NCI-H2171 treated with DMSO at 0.1 percent for 48 hours (cell line): ENCODE measurements around the gene PPP4R1.
A peak's percentile ranks its signal among the peaks of the same experiment; 100 is the strongest.
"Not testable (repeated sequence)": the region's sequence is repeated elsewhere in the genome, so short reads cannot be mapped to it uniquely, and the experiment has no call there.

ENCODE experiments used
- DNase-seq: peaks from one replicate; lab custom pipeline; 2025; lab: John Stamatoyannopoulos, UW

PPP4R1 gene

DNA sequence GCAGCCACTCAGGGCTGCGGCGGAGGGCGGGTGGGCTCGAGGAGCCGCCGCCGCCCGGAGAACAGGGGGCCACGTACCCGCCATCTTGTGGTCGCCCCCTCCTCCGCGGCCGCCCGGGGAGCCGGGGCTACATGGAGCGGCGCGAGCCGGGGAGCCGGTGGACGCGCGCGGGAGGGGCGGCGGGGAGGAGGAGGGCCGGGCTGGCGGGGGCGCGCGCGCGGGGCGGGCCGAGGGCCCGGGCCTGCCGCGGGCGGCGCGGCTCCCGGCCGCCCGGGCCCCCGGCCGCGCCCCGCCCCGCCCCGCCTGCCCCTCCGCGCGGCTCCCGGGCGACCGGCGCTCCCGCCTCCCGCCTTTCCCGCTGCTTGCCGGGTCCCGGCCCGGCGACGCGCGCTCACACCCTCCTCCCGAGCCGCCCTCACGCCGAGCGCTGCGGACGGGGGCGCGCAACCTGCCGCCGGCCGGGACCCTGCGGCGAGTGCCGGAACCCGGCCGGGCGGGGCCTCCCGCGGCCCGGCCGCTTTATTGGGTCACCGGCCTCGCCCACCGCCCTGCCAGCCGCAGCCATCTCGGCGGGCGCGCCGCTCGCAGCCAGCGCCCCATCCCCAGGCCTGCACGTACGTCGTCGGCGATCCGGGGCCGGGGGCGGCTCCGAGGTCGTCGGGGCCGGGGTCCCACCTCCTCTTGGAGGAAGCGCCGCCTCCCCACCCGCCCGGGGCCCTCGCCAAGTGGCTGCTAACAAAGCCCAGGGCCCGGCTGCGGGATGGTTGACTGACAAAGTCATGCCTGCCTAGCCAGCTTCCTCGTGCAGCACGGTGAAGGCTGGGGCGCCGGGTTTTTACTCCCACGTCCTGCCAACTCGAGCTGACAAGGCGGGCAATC, at the start of gene PPP4R1:
Gene PPP4R1, minus strand, starts transcription at position 159 of the 879 bp plus-strand sequence. Its CDS starts 75 bp downstream, at position 84.
- DNase-seq, result peak; percentile 69

DNA sequence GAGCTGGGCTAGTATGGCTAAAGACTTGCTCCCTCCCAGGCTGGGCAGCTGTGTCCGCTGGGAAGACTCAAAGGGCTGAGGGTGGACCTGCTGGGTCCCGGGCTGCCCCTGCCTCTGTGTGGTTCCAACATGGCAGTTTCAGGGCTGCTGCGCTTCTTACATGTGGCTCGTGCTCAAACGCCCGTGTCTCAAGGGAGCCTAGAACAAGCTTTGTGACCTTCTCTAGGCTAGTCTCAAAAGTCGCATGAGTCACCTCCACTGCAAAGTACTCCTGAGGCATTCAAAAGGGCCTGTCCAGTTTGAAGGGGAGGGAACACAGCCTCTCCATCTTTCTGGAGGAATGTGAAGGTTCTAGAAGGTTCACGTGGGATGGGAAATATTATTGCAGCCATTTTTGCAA, 49.0 kb upstream of the PPP4R1 start:
- DNase-seq, result no peak

DNA sequence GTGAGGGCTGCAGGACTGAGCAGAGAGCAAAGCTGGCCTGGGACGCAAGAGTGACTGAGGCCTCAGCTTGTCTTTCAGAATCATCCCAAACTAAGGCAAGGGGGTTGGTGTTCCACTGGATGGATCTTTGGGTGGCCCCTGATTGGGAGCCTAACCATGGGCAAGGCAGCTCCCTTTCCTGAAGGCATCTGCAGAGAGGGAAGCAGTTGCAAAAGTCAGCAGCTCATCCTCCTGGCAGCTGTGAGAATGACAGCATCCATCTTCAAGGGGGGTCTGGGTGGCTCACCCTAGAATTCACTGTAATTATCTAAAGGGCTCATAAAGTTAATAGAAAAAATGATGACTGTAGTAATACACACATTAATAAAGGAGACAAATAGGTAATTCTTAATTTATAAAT, 47.2 kb upstream of the PPP4R1 start:
- DNase-seq, result no peak

DNA sequence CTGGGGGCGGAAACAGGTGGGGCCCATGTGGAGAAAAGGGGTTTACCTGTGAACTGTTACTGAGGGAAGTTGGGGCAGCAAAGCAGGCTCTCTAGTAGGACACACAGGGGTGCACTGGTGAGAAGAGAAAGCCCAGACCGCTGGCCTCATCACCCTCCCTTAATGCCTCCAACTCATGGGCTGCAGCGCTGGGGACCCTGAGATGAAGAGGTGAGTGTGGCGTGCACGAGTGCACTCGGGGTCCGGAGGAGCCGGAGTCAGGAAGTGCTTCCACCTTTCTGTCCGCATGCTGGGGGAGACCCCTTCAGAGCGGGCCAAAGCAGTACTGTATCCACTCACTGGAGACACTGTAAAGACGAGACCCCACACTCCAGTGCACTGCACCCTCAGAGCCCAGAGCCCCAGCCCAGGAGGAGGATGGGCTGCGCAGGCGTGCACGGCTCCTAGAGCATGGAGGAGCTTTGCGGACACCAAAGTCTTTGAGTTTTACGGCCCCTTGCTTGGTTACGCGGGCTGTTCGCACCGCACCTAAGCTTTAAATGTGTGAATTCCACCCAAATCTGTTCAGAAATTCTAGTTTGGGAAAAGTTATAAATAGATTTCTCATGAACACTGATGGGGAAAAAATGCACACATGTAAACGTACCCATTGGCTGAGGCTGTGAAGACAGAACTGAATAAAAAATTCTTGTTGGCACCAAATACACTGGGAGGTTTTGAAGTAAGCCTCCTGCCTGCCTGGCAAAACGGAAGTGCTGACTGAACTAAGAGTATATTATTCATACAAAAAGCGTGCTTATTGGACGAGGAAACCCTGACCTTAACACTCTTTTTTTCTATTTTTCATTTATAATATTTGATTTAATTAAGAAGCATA, 45.4 kb upstream of the PPP4R1 start:
- DNase-seq, result no peak

DNA sequence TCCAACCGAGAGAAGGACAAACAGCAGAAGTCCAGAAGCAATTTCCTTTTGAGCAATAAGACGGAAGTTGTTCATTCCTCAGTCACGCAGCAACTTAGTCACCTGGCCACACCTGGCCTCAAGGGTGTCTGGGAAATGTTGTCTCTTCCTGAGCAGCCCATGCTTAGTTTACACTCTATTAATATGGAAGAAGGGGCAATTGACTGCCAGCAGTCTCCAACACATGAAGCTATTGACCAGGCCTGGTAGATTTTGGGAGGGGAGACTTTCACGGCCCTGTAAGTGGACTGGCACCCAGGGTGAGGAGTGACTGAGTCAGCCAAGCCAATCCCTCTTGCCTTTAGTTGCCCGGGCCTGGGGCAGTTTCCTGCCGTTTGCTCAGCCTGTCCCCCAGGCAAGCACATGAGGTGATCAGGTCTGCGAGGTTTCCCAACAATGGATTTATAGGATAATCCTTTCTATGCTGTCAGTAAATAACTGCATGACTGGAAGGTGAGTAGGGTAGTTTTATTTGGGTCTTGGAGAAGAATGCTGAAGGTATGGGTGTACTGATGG, 43.8 kb upstream of the PPP4R1 start:
- no peak for DNase-seq

DNA sequence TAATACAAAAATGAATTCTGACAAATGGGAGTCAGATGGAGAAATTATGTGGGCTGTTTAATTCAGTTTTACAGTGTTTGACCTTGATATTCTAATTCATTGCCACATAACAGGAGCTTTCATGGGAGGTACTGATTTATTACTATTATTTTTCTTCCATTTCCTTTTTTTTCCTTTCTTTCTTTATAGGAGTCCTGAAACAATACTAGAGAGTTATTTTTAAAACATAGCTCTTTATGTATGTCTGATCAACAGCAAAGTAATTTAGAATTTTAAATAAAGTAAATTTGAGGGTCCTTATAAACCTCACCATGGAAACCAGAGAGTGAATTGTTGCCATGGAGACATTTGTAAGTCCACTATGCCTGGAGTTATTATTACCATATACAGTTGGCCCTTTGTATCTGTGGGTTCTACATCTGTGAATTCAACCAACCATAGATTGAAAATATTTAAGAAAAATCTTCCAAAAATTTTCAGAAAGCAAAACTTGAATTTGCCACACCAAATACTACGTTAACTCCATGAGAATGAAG, 40.9 kb upstream of the PPP4R1 start:
- no peak for DNase-seq

GRCh38 chr18:9653390-9653789, 39.0 kb upstream of the PPP4R1 start:
- no peak for DNase-seq

DNA sequence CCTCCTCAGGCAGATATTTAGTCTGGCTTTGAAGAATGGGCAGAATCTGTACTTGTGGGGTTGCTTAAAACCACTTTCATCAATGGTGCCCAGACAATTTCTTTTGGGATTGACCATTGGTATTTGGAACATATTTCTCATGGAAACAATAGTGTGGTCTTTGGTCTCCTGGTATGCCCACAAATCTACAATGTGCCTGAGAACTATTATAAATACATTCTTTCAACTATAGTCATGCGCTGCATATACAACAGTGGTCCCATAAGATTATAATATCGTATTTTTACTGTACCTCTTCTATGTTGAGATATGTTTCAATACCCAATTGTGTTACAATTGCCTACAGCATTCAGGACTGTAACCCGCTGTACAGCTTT, 34.8 kb upstream of the PPP4R1 start:
- no peak for DNase-seq

GRCh38 chr18:9648431-9649163, 34.2 kb upstream of the PPP4R1 start:
- no peak for DNase-seq

DNA sequence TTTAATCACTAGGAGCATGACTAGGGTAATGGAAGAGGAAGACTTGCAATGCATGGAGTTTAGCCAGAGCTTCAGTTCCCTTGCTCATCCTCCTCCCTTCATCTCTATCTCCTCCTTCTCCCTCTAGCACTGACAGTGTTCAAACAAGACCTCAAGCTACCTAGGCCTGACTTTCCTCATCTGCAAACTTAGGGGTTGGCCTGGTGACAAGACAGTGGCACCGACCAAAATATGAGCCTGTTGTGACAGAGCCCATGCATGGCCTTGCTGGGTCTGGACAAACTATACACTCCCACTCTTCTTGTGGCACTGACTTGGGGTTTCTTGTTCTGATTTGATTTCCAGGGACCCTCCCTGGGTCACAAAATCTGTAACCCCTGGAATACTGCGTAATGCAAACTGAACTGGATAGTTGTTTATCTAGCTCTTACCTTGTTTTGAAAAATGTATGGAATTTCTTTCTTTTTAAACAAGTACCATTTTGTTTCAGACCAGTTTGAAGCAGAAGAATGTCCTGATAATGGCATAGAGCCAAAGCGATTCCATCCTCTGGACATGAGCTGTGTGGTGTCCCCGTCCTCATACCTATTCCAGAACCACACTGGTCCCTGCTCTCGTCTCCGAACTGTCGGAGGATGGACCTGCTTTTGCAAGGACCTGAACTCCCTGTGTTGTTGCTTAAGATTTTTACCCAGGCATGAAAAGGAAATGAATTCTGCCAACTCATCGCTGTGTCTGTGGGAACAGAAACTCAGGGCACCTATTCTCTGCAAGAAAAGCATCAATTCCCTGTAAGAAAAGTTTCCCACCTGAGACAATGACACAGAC, 33.4 kb upstream of the PPP4R1 start:
- no peak for DNase-seq

- DNase-seq, result peak; percentile 21
These were observed 29.2 kb upstream of the PPP4R1 start for GRCh38 chr18:9643549-9643948.

- no peak for DNase-seq
These were observed 28.6 kb upstream of the PPP4R1 start for GRCh38 chr18:9642799-9643462.

DNA sequence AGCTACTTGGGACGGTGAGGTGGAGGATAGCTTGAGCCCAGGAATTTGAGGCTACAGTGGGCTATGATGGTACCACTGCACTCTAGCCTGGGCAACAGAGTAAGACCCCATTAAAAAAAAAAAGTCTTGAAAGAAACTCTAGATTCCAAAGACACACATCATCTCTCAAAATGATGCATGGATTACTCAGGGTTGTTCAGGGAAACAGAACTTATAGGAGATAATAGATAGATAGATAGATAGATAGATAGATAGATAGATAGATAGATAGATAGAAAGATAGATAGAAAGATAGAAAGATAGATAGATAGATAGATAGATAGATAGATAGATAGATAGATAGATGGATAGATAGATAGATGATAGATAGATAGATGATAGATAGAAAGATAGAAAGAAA, 26.7 kb upstream of the PPP4R1 start:
- DNase-seq, result not testable (repeated sequence)

GRCh38 chr18:9638886-9639285, 24.5 kb upstream of the PPP4R1 start:
- DNase-seq, result peak; percentile 94

DNA sequence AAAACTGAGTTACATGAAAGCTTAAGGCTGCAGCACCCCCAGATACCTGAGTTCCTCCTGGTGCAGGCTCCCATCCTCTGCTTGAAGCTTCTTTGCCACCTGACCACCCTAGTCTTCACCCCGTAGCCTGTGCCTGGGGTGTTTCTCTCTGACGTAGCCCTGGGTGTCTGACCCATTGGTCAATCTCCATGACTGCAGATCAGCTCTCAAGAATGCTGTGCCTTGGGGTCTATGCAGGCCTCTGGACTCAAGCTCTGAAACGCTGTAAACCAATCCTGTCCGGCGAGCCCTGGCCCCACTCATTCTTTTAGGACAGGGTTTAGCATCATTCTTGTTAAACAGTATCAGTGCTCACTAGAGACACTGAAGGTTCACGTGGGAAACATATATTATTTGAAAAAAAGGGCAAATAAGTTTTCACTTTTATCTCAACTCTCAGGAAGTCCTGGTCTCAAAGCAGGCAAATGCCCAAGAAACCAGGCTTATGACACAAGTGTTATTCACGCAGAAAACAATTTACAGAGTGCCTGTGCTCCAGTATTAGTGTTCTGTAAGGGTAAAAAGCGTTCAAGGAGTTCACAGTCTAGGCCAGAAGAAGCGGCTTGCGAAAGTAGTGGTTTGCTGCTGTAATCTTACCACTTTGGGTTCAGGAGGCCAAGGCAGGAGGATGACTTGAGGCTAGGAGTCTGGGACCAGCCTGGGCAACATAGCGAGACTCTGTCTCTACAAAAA, 22.8 kb upstream of the PPP4R1 start:
- no peak for DNase-seq

- no peak for DNase-seq
These were observed 20.5 kb upstream of the PPP4R1 start for GRCh38 chr18:9634856-9635255.

DNA sequence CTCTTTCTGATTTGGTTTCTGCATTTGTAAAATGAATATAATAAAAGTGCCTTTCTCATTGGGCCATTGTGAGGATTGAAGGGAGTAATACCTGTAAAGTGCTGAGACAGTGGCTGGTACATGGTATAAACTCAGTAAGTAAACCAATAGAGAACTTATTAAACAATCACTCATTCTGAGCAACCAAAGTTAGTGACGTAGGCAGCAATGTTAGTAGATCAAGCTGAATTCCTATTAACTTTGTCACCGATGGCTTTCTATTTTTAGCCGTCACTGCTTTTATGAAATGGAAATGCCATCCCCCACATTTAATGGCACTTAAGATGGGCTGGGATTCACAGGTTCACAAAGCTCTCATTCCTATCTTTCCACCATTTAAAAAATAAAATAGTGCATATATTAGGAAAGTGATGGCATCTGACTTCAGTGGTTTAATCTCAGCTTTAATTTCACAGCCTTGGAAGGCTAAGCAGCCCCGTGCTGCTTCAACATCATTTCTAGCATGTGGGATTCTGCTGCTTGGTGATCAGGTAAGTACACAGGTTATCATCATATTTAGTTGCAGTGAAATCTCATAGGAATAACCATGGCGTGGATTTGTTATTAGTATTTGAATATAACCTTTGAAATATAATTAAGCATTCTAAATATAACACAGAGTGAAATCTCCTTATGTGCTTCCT, 17.6 kb upstream of the PPP4R1 start:
- no peak for DNase-seq

- DNase-seq, result no peak
These were observed 16.1 kb upstream of the PPP4R1 start for GRCh38 chr18:9630444-9630843.

- DNase-seq, result no peak
These were observed 15.3 kb upstream of the PPP4R1 start for GRCh38 chr18:9629709-9630108.
